Mammary epithelial cell (primary cell): ENCODE measurements around the gene RNF225.

ENCODE experiments used
- EZH2 ChIP-seq: IDR thresholded peaks from 2 replicates; pipeline ENCODE4 v1.6.1; 2012; ENCODE audit warnings: low read length, inconsistent platforms, borderline replicate concordance
- TF ChIP-seq, protein P1 (sequence below), 2 donors: IDR thresholded peaks in 1 of 2; conservative IDR thresholded peaks in 1 of 2; 2 replicates each; pipeline ENCODE4 v1.5.1; 2011 to 2012; ENCODE audit warnings: inconsistent platforms in 2 of 2, low read length in 2 of 2, mild to moderate bottlenecking in 2 of 2, control low read depth in 1 of 2, low read depth in 1 of 2; ENCODE audit not compliant: insufficient read depth in 1 of 2; ENCODE audit errors: extremely low read depth in 1 of 2

GRCh38 chr19:58355908-58356765 lies 39.3 kb upstream of the RNF225 start:
- TF ChIP-seq, protein P1, sequence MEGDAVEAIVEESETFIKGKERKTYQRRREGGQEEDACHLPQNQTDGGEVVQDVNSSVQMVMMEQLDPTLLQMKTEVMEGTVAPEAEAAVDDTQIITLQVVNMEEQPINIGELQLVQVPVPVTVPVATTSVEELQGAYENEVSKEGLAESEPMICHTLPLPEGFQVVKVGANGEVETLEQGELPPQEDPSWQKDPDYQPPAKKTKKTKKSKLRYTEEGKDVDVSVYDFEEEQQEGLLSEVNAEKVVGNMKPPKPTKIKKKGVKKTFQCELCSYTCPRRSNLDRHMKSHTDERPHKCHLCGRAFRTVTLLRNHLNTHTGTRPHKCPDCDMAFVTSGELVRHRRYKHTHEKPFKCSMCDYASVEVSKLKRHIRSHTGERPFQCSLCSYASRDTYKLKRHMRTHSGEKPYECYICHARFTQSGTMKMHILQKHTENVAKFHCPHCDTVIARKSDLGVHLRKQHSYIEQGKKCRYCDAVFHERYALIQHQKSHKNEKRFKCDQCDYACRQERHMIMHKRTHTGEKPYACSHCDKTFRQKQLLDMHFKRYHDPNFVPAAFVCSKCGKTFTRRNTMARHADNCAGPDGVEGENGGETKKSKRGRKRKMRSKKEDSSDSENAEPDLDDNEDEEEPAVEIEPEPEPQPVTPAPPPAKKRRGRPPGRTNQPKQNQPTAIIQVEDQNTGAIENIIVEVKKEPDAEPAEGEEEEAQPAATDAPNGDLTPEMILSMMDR (conservative IDR thresholded peaks at IDR 0.05 in 1 of 2, IDR thresholded peaks at IDR 0.05 in 1 of 2; ENCODE audit: extremely low read depth in 1 of 2, insufficient read depth in 1 of 2, low read depth in 1 of 2, low read length in 2 of 2), result no peak
- TF ChIP-seq EZH2, result no peak
